ENCODE results near the gene SPON1. TPM values are rescaled to one million over a fixed set of nuclear protein-coding genes. Genes with fewer than 3 reads are reported as not detected.

The SPON1 gene
- total RNA-seq, 1 experiment from 2014 or later, result 0.20 TPM

DNA sequence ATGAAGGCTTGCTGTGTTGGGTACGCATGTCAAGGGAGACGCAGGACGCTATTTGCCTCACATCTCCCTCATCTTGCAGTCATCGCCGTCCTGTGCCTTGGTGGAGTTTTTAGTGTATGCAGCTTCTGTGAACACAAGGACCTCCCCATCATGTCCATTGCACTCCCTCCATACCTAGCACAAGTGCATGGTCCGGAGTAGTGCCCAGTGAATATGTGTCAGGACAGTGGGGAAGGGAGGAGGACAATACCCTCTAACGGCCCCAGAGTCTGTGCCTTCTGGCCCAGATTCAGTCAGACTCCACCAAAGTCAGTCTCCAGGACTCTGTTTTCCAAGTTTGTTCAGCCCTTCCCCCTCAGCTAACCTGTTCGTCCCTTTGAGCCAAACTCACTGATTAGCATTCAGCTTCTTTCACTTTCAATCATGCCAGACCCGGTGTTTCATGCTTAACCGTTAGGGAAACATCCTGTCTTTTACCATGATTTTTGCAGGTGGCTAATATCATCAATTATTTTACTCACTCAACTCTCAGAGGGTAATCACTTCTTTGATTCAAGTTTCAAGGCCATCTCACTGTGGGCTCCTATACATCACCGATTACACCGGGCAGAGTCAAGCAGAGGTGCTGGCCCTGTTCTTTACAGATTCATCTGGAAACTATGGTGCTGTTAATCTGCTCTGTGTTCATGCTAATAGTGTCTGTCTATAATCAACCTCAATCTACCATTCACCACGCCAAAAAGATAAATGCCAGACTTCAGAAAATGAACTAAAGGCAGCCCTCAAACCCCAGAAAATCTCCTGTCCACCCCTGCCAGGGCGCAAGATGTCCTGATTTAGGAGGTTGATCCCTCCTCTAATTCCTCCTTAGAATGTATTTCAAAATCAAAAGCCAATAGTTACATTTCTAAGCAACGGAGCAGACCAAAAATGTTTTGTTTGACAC, 240.0 kb downstream of the SPON1 start:
- H2BK12ac ChIP-seq (ENCODE audit: insufficient read length, low read depth, low read length), result no peak overlapping the region
- no peak overlapping the region for H4K8ac ChIP-seq (replicated peaks; ENCODE audit: insufficient read length, low read depth, low read length)
- no peak overlapping the region for H2BK5ac ChIP-seq (ENCODE audit: insufficient read length, low read length)
- no peak overlapping the region for H3K18ac ChIP-seq (ENCODE audit: insufficient read length, low read depth, low read length)
- no peaks in the 10 kb centered on the region for H3K23me2 ChIP-seq (ENCODE audit: insufficient read length, low read depth, low read length, poor library complexity, severe bottlenecking)
- H3K27ac Mint-ChIP-seq, result no peak overlapping the region
- H3K4ac ChIP-seq (ENCODE audit: low read depth, low read length), result no peak overlapping the region
- H2BK15ac ChIP-seq (ENCODE audit: low read depth, low read length), result no peak overlapping the region
- H4K5ac ChIP-seq (ENCODE audit: insufficient read length, low read depth, low read length), result no peak overlapping the region
- H3K9me3 Mint-ChIP-seq, result no peaks in the 10 kb centered on the region; a peak in 3 of 5 replicates
- H3K4me1 Mint-ChIP-seq, result peaks cover 14% of the 10 kb centered on the region in 2 experiments
- no peak overlapping the region for H3K9ac ChIP-seq (ENCODE audit: extremely low read depth, insufficient read length, low read length)
- H4K91ac ChIP-seq (ENCODE audit: insufficient read length, low read depth, low read length), result no peak overlapping the region
- no peak overlapping the region for H3K14ac ChIP-seq (ENCODE audit: insufficient read depth, low read length)
- H3K79me2 ChIP-seq (ENCODE audit: insufficient read depth, low read length), result no peaks in the 10 kb centered on the region
- H3K4me3 Mint-ChIP-seq, result no peak overlapping the region
- H3T11ph ChIP-seq (ENCODE audit: low read length), result no peak overlapping the region
- no peaks in the 10 kb centered on the region for H3K27me3 ChIP-seq (ENCODE audit: insufficient read depth, low read length)
- no peak overlapping the region for H3K27ac ChIP-seq (ENCODE audit: insufficient read length, low read depth, low read length)
- no peak overlapping the region for H2AFZ ChIP-seq (ENCODE audit: low read length)
- H2AK5ac ChIP-seq (ENCODE audit: insufficient read length, low read length), result no peak overlapping the region
- H3K56ac ChIP-seq (ENCODE audit: insufficient read length, low read depth, low read length), result no peak overlapping the region
- H3K27me3 Mint-ChIP-seq (ENCODE audit: low read depth), result no peaks in the 10 kb centered on the region
- no CpG with 5 or more reads among the region's 15 CpGs for WGBS (ENCODE audit: extremely low coverage, insufficient read length, low lambda C conversion rate)
- no peaks in the 10 kb centered on the region for H3K4me1 ChIP-seq (ENCODE audit: insufficient read depth, low read length)
- no peaks in the 10 kb centered on the region for H3K36me3 Mint-ChIP-seq (ENCODE audit: insufficient read depth in 1 of 3, low read depth in 3 of 3)
- no peak overlapping the region for H3K23ac ChIP-seq (ENCODE audit: insufficient read length, low read depth, low read length)
- no peak overlapping the region for H2BK120ac ChIP-seq (ENCODE audit: low read depth, low read length, poor library complexity, severe bottlenecking)
- no peaks in the 10 kb centered on the region for H3K79me1 ChIP-seq (ENCODE audit: insufficient read depth, low read depth, low read length, poor library complexity, severe bottlenecking)
- no peak overlapping the region for H2BK20ac ChIP-seq (ENCODE audit: low read depth, low read length, poor library complexity, severe bottlenecking)
- DNase-seq, result no peak
- TF ChIP-seq, protein P1, sequence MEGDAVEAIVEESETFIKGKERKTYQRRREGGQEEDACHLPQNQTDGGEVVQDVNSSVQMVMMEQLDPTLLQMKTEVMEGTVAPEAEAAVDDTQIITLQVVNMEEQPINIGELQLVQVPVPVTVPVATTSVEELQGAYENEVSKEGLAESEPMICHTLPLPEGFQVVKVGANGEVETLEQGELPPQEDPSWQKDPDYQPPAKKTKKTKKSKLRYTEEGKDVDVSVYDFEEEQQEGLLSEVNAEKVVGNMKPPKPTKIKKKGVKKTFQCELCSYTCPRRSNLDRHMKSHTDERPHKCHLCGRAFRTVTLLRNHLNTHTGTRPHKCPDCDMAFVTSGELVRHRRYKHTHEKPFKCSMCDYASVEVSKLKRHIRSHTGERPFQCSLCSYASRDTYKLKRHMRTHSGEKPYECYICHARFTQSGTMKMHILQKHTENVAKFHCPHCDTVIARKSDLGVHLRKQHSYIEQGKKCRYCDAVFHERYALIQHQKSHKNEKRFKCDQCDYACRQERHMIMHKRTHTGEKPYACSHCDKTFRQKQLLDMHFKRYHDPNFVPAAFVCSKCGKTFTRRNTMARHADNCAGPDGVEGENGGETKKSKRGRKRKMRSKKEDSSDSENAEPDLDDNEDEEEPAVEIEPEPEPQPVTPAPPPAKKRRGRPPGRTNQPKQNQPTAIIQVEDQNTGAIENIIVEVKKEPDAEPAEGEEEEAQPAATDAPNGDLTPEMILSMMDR (conservative IDR thresholded peaks at IDR 0.05), result no peak
- no peaks in the 10 kb centered on the region for H4K20me1 ChIP-seq (ENCODE audit: control insufficient read depth, insufficient read depth, insufficient read length)
- no peak overlapping the region for H3K4me2 ChIP-seq (ENCODE audit: insufficient read depth, insufficient read length, low read length)
- no peaks in the 10 kb centered on the region for H3K9me3 ChIP-seq (ENCODE audit: control insufficient read depth, low read depth, low read length)

Measured in H9 (cell line).